HG03342 (cell line): ENCODE results near the gene SPEN.
A peak's percentile ranks its signal among the peaks of the same experiment; 100 is the strongest.

ENCODE experiments used
- ATAC-seq: cut with Tn5 transposase; IDR thresholded peaks from one replicate; pipeline ENCODE4 v1.9.1; 2021; ENCODE audit warnings: mild to moderate bottlenecking, moderate library complexity; ENCODE audit not compliant: unreplicated experiment

The SPEN gene

GRCh38 chr1:15945832-15946448, 98.4 kb downstream of the SPEN start:
- ATAC-seq: no peak

GRCh38 chr1:15946571-15947381, 99.3 kb downstream of the SPEN start:
- ATAC-seq: no peak

- no peak for ATAC-seq
Observed at GRCh38 chr1:15947382-15948090, 100.0 kb downstream of the SPEN start.

GRCh38 chr1:15948091-15948591, 100.6 kb downstream of the SPEN start:
- ATAC-seq: no peak

GRCh38 chr1:15948595-15949452, 101.3 kb downstream of the SPEN start:
- peak; percentile 12 for ATAC-seq

GRCh38 chr1:15949453-15950245, 102.1 kb downstream of the SPEN start:
- peak; percentile 75 for ATAC-seq

GRCh38 chr1:15950302-15950701, 102.8 kb downstream of the SPEN start:
- ATAC-seq: no peak

- no peak for ATAC-seq
Observed at GRCh38 chr1:15950763-15951295, 103.3 kb downstream of the SPEN start.

GRCh38 chr1:15951341-15952153, 104.0 kb downstream of the SPEN start:
- no peak for ATAC-seq

- no peak for ATAC-seq
Observed at GRCh38 chr1:15952317-15953258, 105.1 kb downstream of the SPEN start.

GRCh38 chr1:15953294-15953771, 105.8 kb downstream of the SPEN start:
- ATAC-seq: no peak

- no peak for ATAC-seq
Observed at GRCh38 chr1:15953791-15954241, 106.3 kb downstream of the SPEN start.

- no peak for ATAC-seq
Observed at GRCh38 chr1:15954316-15954715, 106.8 kb downstream of the SPEN start.

GRCh38 chr1:15955552-15955951, 108.0 kb downstream of the SPEN start:
- no peak for ATAC-seq

- ATAC-seq: no peak
Observed at GRCh38 chr1:15956150-15956549, 108.6 kb downstream of the SPEN start.

GRCh38 chr1:15957221-15958095, 110.0 kb downstream of the SPEN start:
- no peak for ATAC-seq
